ENCODE measurements around the gene APOBEC3H.
A peak's percentile ranks its signal among the peaks of the same experiment; 100 is the strongest.

APOBEC3H gene

DNA sequence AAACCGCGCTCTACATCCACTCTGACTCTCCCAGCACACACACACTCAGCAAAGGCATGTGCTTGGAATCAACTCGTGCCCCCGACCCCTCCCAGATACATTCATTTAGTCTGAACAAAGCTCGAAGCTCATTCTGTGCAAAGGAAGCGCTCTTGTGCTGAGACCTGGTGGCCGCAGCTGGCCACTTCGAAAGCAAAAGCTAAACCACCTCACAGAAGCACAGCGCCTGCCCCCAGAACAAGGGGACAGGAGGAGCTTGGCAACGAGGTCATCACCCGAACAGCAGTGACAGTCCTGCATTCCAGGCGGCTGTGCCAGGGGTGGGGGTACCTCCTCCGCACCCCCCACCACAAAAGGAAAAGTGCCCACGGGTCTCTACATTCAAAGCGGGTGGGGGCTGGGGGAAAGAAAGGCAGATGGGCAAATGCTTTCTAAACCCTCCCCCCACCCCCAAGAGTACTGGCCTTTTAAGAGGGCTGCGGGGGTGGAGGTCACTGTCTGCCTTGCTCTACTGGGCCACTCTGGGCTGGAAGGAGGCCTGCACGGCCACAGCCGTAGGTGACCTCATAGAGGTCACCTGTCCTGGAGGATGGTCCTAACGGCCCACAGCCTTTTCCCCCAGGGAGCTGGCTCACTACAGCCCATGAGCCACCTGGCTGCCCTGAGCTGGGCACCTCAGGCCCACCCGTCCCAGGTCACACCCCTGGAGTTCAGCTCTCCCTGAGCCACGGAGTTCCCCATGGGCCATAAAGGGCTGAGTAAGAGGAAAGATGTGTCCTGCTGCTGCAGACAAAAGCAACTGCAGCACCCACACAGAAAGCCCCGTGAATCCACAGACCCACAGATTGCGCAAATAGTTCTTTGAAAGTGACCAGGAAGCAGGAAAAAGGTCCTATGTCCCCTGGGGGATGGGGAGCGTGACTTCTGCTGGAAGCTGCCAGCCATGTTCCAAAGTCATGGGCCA, 34.1 kb downstream of the APOBEC3H start:
- TF ChIP-seq, protein P1, sequence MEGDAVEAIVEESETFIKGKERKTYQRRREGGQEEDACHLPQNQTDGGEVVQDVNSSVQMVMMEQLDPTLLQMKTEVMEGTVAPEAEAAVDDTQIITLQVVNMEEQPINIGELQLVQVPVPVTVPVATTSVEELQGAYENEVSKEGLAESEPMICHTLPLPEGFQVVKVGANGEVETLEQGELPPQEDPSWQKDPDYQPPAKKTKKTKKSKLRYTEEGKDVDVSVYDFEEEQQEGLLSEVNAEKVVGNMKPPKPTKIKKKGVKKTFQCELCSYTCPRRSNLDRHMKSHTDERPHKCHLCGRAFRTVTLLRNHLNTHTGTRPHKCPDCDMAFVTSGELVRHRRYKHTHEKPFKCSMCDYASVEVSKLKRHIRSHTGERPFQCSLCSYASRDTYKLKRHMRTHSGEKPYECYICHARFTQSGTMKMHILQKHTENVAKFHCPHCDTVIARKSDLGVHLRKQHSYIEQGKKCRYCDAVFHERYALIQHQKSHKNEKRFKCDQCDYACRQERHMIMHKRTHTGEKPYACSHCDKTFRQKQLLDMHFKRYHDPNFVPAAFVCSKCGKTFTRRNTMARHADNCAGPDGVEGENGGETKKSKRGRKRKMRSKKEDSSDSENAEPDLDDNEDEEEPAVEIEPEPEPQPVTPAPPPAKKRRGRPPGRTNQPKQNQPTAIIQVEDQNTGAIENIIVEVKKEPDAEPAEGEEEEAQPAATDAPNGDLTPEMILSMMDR (IDR thresholded peaks at IDR 0.05; ENCODE audit: low read depth, low read length): no peak

DNA sequence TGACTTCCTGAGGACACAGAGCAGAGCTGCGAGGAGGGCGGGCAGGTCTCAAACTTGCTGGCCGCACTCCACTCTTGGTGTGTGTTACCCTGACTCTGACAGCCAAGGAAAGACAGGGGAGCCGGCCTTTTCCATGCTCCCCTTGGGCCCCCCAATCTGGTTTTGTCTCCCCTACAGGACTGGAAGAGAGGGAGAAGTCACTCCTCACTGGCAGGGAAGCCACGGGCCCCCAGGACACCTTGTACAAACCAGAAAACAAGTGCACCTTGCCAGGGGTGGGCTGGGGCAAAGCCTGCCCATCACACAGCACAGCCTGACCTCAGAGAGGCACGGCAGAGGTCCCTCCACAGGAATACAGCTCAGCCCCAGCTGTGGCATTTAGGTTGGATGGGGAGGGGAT, 35.2 kb downstream of the APOBEC3H start:
- no peak overlapping the region for H3K4me3 ChIP-seq (ENCODE audit: low read depth, low read length)
- TF ChIP-seq, protein P1 (IDR thresholded peaks at IDR 0.05; ENCODE audit: low read depth, low read length): no peak

More for the DNA sequence above, 34.1 kb downstream of the APOBEC3H start:
- H3K4me3 ChIP-seq (ENCODE audit: low read depth, low read length): no peak overlapping the region

DNA sequence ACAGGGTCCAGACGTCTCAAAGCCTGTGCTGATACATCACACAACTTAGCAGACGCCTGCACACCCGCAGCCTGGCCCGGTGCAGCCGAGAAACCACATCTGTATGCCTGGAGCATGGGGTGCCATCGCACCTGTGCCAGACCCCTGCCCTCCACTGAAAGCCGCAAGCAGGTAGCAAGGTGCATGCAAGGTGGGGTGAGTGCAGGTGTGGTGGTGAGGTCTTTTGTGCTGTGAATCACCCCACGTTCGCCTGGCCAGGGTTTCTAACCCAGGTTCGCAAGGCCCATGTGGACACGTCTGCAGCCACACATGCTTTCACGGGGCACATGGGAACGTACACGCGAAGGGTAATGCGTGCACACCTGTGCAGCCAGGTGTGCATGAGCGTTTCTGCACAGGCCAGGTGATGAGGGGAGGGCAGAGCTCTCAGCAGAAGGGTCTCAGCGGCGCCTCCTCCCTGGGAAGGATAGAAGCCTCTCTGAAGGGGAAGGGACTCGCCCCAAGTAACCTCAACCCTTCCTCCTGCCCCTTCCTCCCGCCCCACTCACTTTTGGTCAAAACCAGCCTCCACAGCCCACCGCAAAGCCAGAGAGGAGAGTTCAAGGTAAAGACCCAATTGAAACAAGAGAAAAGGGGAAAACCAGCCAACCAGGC, 36.0 kb downstream of the APOBEC3H start:
- TF ChIP-seq, protein P1 (IDR thresholded peaks at IDR 0.05; ENCODE audit: low read depth, low read length): no peak

DNA sequence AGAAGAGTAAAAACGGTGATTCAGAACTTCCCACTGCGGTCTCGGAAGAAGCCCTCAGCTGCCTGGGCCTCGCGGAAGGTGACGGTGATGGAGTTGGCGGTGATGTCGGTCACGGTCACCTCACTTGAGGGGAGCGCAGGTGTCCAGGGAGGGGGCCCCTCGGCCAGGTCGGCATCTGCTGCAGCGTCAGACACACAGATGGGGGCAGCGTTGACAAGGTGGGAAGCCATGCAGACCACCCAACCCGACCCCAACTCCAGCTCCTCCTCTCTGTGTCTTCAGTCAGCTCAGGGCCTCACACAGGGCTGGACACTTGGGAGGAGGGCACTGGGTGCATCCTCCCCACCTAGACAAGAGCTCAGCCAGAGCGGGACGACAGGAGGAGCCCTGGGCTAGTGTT, 36.8 kb downstream of the APOBEC3H start:
- TF ChIP-seq, protein P1 (IDR thresholded peaks at IDR 0.05; ENCODE audit: low read depth, low read length): no peak
- no peak overlapping the region for H3K4me3 ChIP-seq (ENCODE audit: low read depth, low read length)

More for the DNA sequence above, 36.0 kb downstream of the APOBEC3H start:
- H3K4me3 ChIP-seq (ENCODE audit: low read depth, low read length): no peak overlapping the region

DNA sequence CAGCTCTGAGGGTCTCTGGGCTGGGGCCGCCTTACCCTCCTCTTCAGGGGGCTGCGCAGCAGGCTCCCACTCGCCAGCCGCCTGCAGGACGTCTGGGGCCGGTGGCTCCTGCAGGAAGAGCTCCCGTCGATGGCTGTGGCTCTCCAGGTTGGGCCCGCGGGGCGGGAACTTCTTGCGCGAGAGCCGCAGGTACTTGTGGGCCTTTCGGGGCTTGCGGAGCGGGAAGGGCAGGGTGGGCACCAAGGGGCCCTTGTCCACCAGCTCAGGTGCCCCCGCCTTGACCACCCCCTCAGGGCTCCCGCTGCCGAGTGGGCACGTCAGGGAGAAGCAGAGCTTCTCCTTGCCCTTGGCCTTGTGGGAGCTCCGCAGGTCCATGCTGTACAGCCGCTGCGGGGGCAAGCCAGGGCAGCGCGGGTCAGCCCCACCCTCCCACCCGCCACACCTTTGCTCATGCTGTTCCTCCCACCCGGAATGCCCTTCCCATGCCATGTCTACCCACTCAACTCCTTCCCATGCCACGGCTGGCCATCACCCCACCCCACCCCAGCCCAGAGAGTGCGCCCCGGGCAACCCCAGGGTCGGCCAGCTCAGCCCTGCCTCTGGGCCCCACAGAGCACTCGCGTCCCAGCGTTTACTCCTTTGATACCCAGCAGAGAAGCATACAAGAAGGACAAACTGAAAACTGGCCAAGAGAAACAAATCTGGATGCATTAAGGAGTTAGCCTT, 37.5 kb downstream of the APOBEC3H start:
- TF ChIP-seq, protein P1 (IDR thresholded peaks at IDR 0.05; ENCODE audit: low read depth, low read length): no peak
- H3K4me3 ChIP-seq (ENCODE audit: low read depth, low read length): no peak overlapping the region

DNA sequence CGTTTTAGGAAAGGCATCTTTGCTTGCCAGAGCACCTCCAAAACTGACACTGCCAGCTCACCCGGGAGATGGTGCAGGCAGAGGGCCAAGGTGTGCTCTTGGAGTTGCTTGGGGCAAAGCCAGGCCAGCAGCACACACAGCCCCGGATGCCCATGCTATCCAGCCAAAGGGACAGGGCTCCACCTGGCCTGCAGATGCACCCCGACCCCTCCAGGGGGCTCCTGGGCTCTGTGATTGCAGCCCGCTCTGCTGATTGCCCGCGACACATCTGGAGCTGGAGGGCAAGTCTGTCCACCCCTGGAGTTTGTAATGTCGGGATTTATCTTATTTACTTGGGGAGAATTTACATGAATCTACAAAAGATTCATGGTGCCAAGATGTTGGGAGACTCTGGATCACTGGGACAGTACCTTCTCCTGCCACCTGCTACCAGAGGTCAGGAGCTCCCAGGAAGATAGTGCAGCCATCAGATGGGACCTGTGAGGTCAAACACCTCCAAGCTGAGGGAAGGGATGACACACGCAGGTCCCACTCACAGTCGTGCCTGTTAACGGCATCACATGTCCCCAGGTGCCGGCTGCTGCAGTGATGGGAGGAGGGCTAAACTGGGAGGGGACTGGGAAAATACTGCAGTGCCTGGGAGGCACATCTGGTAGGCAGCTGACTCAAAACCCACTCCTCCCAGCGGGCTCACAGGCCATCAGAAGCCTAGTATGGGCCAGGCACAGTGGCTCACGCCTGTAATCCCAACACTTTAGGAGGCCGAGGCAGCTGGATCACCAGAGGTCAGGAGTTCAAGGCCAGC, 38.2 kb downstream of the APOBEC3H start:
- TF ChIP-seq, protein P1 (IDR thresholded peaks at IDR 0.05; ENCODE audit: low read depth, low read length): peak; percentile 62

More for the DNA sequence above, 38.2 kb downstream of the APOBEC3H start:
- H3K4me3 ChIP-seq (ENCODE audit: low read depth, low read length): no peak overlapping the region

All from WI38 (cell line).